MCF 10A (cell line): ENCODE results near the gene SMYD5. TPM values are rescaled to one million over a fixed set of nuclear protein-coding genes. Genes with fewer than 3 reads are reported as not detected.

Experiments
- BruUV-seq: library from RNA; stranded (reverse); fragments of 400-500 nt; replicated peaks from 2 replicates; lab custom pipeline; 2021; lab: Mats Ljungman, UMichigan
- CTCF ChIA-PET: fragments of 300-600 bp; sonication (Branson Sonifier 250); formaldehyde crosslinking; extraction: SDS; loops from one replicate; lab custom pipeline; 2021; ENCODE audit warnings: antibody characterized with exemption, inconsistent platforms; lab: Yijun Ruan, JAX
- POLR2A ChIA-PET: fragments of 300-600, 350-650 bp; sonication (Branson Sonifier 250); formaldehyde crosslinking; extraction: SDS; loops from one replicate; lab custom pipeline; 2020; ENCODE audit warnings: antibody characterized with exemption, inconsistent platforms; lab: Yijun Ruan, JAX
- DNase-seq: peaks from one replicate; pipeline ENCODE4 v3.0.0-alpha.2; 2018; ENCODE audit not compliant: unreplicated experiment
- H3K27ac Mint-ChIP-seq: one replicate; pipeline ENCODE4 v1.8.0; 2022; ENCODE audit warnings: mild to moderate bottlenecking, low read depth, mixed read lengths; ENCODE audit not compliant: unreplicated experiment
- H3K27me3 Mint-ChIP-seq: one replicate; pipeline ENCODE4 v1.8.0; 2022; ENCODE audit warnings: mixed read lengths; ENCODE audit not compliant: insufficient read depth, unreplicated experiment
- H3K36me3 Mint-ChIP-seq: one replicate; pipeline ENCODE4 v1.8.0; 2022; ENCODE audit warnings: mild to moderate bottlenecking, moderate library complexity, mixed read lengths; ENCODE audit not compliant: insufficient read depth, unreplicated experiment
- H3K4me1 Mint-ChIP-seq: one replicate; pipeline ENCODE4 v1.8.0; 2022; ENCODE audit warnings: mixed read lengths; ENCODE audit not compliant: insufficient read depth, unreplicated experiment
- H3K4me3 Mint-ChIP-seq: one replicate; pipeline ENCODE4 v1.8.0; 2022; ENCODE audit warnings: mild to moderate bottlenecking, moderate library complexity, mixed read lengths; ENCODE audit not compliant: unreplicated experiment
- H3K9me3 Mint-ChIP-seq: one replicate; pipeline ENCODE4 v1.8.0; 2022; ENCODE audit warnings: mixed read lengths; ENCODE audit not compliant: unreplicated experiment
- intact Hi-C: fragments of 100-400 bp; cut with micrococcal nuclease; formaldehyde crosslinking; loops from 2 replicates; pipeline ENCODE4 v1.14.1; 2022
- total RNA-seq: library from RNA; stranded (reverse); gene quantifications from 2 replicates; pipeline ENCODE4 v1.2.3, GENCODE V29; 2022
- TF ChIP-seq, protein P1 (sequence below): fragments of 200-600 bp; IDR thresholded peaks from one replicate; pipeline ENCODE4 v1.8.0; 2022; ENCODE audit warnings: antibody characterized with exemption, mild to moderate bottlenecking; ENCODE audit not compliant: unreplicated experiment

SMYD5 gene
- total RNA-seq, 1 experiment from 2014 or later, result 34.4 TPM

GRCh38 chr2:73175663-73176204 is 38.3 kb upstream of the SMYD5 start:
- DNase-seq, result no peak
- peaks cover 42% of the 10 kb centered on the region for H3K27me3 Mint-ChIP-seq
- no TSS peak for BruUV-seq
- ChIA-PET CTCF (interaction anchor here (0.5 to 3.9 kb wide), 11 partner anchors 16 to 282 kb away, joined by 3 to 43 read pairs (median 18); partner anchors contain the start of gene SMYD5), POLR2A (interaction anchor here (0.5 kb wide), 1 partner anchor 257 kb away, joined by 3 read pairs; no protein-coding TSS in a partner anchor)
- no peak overlapping the region for H3K4me3 Mint-ChIP-seq
- no peaks in the 10 kb centered on the region for H3K36me3 Mint-ChIP-seq
- peaks cover 9% of the 10 kb centered on the region for H3K4me1 Mint-ChIP-seq
- H3K9me3 Mint-ChIP-seq, result no peaks in the 10 kb centered on the region
- intact Hi-C loops, result loop anchor here (2.0 to 10.0 kb wide), 3 partner anchors 37 to 401 kb away; no protein-coding TSS in a partner anchor
- TF ChIP-seq, protein P1, sequence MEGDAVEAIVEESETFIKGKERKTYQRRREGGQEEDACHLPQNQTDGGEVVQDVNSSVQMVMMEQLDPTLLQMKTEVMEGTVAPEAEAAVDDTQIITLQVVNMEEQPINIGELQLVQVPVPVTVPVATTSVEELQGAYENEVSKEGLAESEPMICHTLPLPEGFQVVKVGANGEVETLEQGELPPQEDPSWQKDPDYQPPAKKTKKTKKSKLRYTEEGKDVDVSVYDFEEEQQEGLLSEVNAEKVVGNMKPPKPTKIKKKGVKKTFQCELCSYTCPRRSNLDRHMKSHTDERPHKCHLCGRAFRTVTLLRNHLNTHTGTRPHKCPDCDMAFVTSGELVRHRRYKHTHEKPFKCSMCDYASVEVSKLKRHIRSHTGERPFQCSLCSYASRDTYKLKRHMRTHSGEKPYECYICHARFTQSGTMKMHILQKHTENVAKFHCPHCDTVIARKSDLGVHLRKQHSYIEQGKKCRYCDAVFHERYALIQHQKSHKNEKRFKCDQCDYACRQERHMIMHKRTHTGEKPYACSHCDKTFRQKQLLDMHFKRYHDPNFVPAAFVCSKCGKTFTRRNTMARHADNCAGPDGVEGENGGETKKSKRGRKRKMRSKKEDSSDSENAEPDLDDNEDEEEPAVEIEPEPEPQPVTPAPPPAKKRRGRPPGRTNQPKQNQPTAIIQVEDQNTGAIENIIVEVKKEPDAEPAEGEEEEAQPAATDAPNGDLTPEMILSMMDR, result no peak
- no peak overlapping the region for H3K27ac Mint-ChIP-seq

GRCh38 chr2:73176205-73176880 is 37.7 kb upstream of the SMYD5 start:
- Mint-ChIP-seq H3K4me1 (peaks cover 9% of the 10 kb centered on the region), H3K27ac (no peak overlapping the region), H3K36me3 (no peaks in the 10 kb centered on the region), H3K27me3 (peaks cover 48% of the 10 kb centered on the region), H3K4me3 (peak overlapping the region; percentile 86), H3K9me3 (no peaks in the 10 kb centered on the region)
- intact Hi-C loops, result loop anchor here (2.0 to 10.0 kb wide), 3 partner anchors 36 to 402 kb away; no protein-coding TSS in a partner anchor
- BruUV-seq, result no TSS peak
- ChIA-PET CTCF (interaction anchor here (0.5 to 3.9 kb wide), 43 partner anchors 10 to 1327 kb away, joined by 3 to 43 read pairs (median 5); partner anchors contain the start of genes RAB11FIP5 and SMYD5), POLR2A (interaction anchor here (0.8 to 1.2 kb wide), 4 partner anchors 12 to 76 kb away, joined by 3 to 9 read pairs (median 3); no protein-coding TSS in a partner anchor)
- TF ChIP-seq, protein P1, result no peak
- peak; percentile 13 for DNase-seq

GRCh38 chr2:73176881-73177644 is 37.0 kb upstream of the SMYD5 start:
- Mint-ChIP-seq H3K27ac (no peak overlapping the region), H3K27me3 (peaks cover 48% of the 10 kb centered on the region), H3K36me3 (no peaks in the 10 kb centered on the region), H3K4me1 (peaks cover 9% of the 10 kb centered on the region), H3K4me3 (peak overlapping the region; percentile 86), H3K9me3 (no peaks in the 10 kb centered on the region)
- TF ChIP-seq, protein P1, result peak; percentile 97
- POLR2A ChIA-PET, result interaction anchor here (0.6 to 1.5 kb wide), 9 partner anchors 11 to 124 kb away, joined by 3 to 9 read pairs (median 3); no protein-coding TSS in a partner anchor
- CTCF ChIA-PET, result interaction anchor here (0.5 to 3.9 kb wide), 64 partner anchors 9 to 1328 kb away, joined by 3 to 43 read pairs (median 4); partner anchors contain the start of genes RAB11FIP5 and SMYD5
- DNase-seq, result peak; percentile 78
- intact Hi-C loops, result loop anchor here (1.0 to 10.0 kb wide), 6 partner anchors 36 to 402 kb away; no protein-coding TSS in a partner anchor
- no TSS peak for BruUV-seq
